Endothelial cell of umbilical vein (primary cell): ENCODE results near the gene TUBA1A. TPM values are rescaled to one million over a fixed set of nuclear protein-coding genes. Genes with fewer than 3 reads are reported as not detected.
"Not testable (repeated sequence)": the region's sequence is repeated elsewhere in the genome, so short reads cannot be mapped to it uniquely, and the experiment has no call there.

Experiments
- BruUV-seq: library from RNA; stranded (reverse); fragments of 400-500 nt; replicated peaks from 2 replicates; lab custom pipeline; 2021; lab: Mats Ljungman, UMichigan
- CTCF ChIA-PET: fragments of 300-600, 350-600 bp; sonication (Branson Sonifier 250); formaldehyde crosslinking; loops from one replicate; lab custom pipeline; 2021; ENCODE audit warnings: antibody characterized with exemption, inconsistent platforms; lab: Charles Lee
- POLR2A ChIA-PET: fragments of 300-600, 350-600 bp; sonication (Branson Sonifier 250); formaldehyde crosslinking; loops from one replicate; lab custom pipeline; 2021; ENCODE audit warnings: antibody characterized with exemption, inconsistent platforms; lab: Charles Lee
- DNase-seq: peaks from one replicate; pipeline ENCODE4 v3.0.0-alpha.2; 2011; ENCODE audit warnings: low read depth, low spot score
- FAIRE-seq: peaks from 2 replicates; lab custom pipeline; 2011; peaks lifted over from hg19 to GRCh38; lab: Jason Lieb, UNC
- H2AFZ ChIP-seq: 2 replicates; pipeline ENCODE4 v1.6.0; 2012; ENCODE audit warnings: low read depth, low read length, control low read depth, inconsistent platforms
- H3K27ac ChIP-seq: 2 replicates; pipeline ENCODE4 v1.5.1; 2011; ENCODE audit warnings: low read depth, mild to moderate bottlenecking, control low read depth, low read length, moderate library complexity; ENCODE audit not compliant: insufficient read depth
- H3K27me3 ChIP-seq, 2 experiments: 2 replicates each; pipeline versions ENCODE4 v1.6.0 to v1.6.1; 2011; ENCODE audit warnings: low read length in 2 of 2, mixed read lengths in 1 of 2; ENCODE audit not compliant: control insufficient read depth in 2 of 2, insufficient read depth in 2 of 2
- H3K36me3 ChIP-seq, 2 experiments: 2 replicates in 1 of 2; 3 replicates in 1 of 2; pipeline ENCODE4 v1.5.1; 2011; ENCODE audit warnings: low read length in 2 of 2, mild to moderate bottlenecking in 1 of 2, moderate library complexity in 1 of 2; ENCODE audit not compliant: control insufficient read depth in 2 of 2, insufficient read depth in 2 of 2; ENCODE audit errors: extremely low read depth in 1 of 2
- H3K4me1 ChIP-seq: 3 replicates; pipeline ENCODE4 v1.5.1; 2011; ENCODE audit warnings: mild to moderate bottlenecking, low read length; ENCODE audit not compliant: control insufficient read depth, insufficient read depth; ENCODE audit errors: extremely low read depth
- H3K4me2 ChIP-seq: 2 replicates; pipeline ENCODE4 v1.6.1; 2011; ENCODE audit warnings: low read length, control low read depth, mixed read lengths; ENCODE audit not compliant: insufficient read depth
- H3K4me3 ChIP-seq, 3 experiments: fragments of 200-600 bp in 1 of 3; sonication (generic), shearing (Covaris generic) in 1 of 3; replicated peaks in 1 of 3; 2 replicates each; pipeline ENCODE4 v1.5.1; 2011 to 2016; ENCODE audit warnings: control low read depth in 3 of 3, low read length in 3 of 3, mild to moderate bottlenecking in 2 of 3, inconsistent platforms in 1 of 3, low read depth in 1 of 3, moderate library complexity in 1 of 3; ENCODE audit not compliant: insufficient read depth in 1 of 3
- H3K79me2 ChIP-seq: 2 replicates; pipeline ENCODE4 v1.6.0; 2012; ENCODE audit warnings: low read length, inconsistent platforms; ENCODE audit not compliant: control insufficient read depth, insufficient read depth
- H3K9ac ChIP-seq: replicated peaks from 2 replicates; pipeline ENCODE3; 2011; ENCODE audit warnings: low read length, control low read depth; ENCODE audit not compliant: insufficient read depth; ENCODE audit errors: extremely low read depth
- H3K9me1 ChIP-seq: replicated peaks from 3 replicates; pipeline ENCODE4 v1.6.0; 2011; ENCODE audit warnings: mild to moderate bottlenecking, low read length; ENCODE audit not compliant: control insufficient read depth, insufficient read depth; ENCODE audit errors: extremely low read depth
- H3K9me3 ChIP-seq: replicated peaks from 2 replicates; pipeline ENCODE4 v1.5.1; 2012; ENCODE audit warnings: low read length, inconsistent platforms; ENCODE audit not compliant: control insufficient read depth, insufficient read depth
- H4K20me1 ChIP-seq: replicated peaks from 2 replicates; pipeline ENCODE3; 2011; ENCODE audit warnings: mild to moderate bottlenecking, low read length; ENCODE audit not compliant: control insufficient read depth, insufficient read depth; ENCODE audit errors: extremely low read depth
- CTCF ChIP-seq, 2 donors: IDR thresholded peaks; 1 replicate in 1 of 2; 2 replicates in 1 of 2; pipeline ENCODE4 v1.5.1; 2011; ENCODE audit warnings: low read length in 2 of 2, mild to moderate bottlenecking in 2 of 2, moderate library complexity in 2 of 2, control low read depth in 1 of 2, inconsistent platforms in 1 of 2, low read depth in 1 of 2; ENCODE audit not compliant: insufficient read depth in 1 of 2; ENCODE audit errors: extremely low read depth in 1 of 2
- EZH2 ChIP-seq: IDR thresholded peaks from 2 replicates; pipeline ENCODE4 v1.6.1; 2012; ENCODE audit warnings: borderline replicate concordance, low read depth, mild to moderate bottlenecking, moderate library complexity, low read length, inconsistent platforms; ENCODE audit not compliant: severe bottlenecking
- FOS ChIP-seq: IDR thresholded peaks from 2 replicates; pipeline ENCODE4 v1.6.1; 2011; ENCODE audit warnings: mild to moderate bottlenecking, low read length, moderate library complexity, borderline replicate concordance; ENCODE audit not compliant: insufficient read depth
- GATA2 ChIP-seq: IDR thresholded peaks from 2 replicates; pipeline ENCODE4 v1.7.0; 2011; ENCODE audit warnings: low read depth, mild to moderate bottlenecking, moderate library complexity, mixed read lengths, low read length; ENCODE audit not compliant: insufficient read length, insufficient read depth
- JUN ChIP-seq: IDR thresholded peaks from 2 replicates; pipeline ENCODE4 v1.6.1; 2011; ENCODE audit warnings: borderline replicate concordance, low read depth; ENCODE audit not compliant: insufficient read length, insufficient read depth
- MYC ChIP-seq: IDR thresholded peaks from one replicate; pipeline ENCODE4 v1.6.1; 2011; ENCODE audit warnings: mild to moderate bottlenecking, low read depth, low read length
- POLR2A ChIP-seq: IDR thresholded peaks from 2 replicates; pipeline ENCODE4 v1.6.1; 2012; ENCODE audit warnings: low read depth, mild to moderate bottlenecking, control low read depth, low read length
- POLR2AphosphoS5 ChIP-seq: IDR thresholded peaks from 2 replicates; pipeline ENCODE4 v1.6.1; 2012; ENCODE audit warnings: low read depth, mild to moderate bottlenecking, control low read depth, low read length, moderate library complexity; ENCODE audit not compliant: insufficient read depth
- dilution Hi-C: fragments of 300-500 bp; cut with MboI; formaldehyde crosslinking; loops from one replicate; pipeline ENCODE4 v1.15.0; 2019; ENCODE audit warnings: low sequenced_read_pairs; ENCODE audit not compliant: extremely low pct_ligation_motif_present
- intact Hi-C: fragments of 100-400 bp; cut with micrococcal nuclease; formaldehyde crosslinking; loops from one replicate; pipeline ENCODE4 v1.10.0; 2022
- polyA plus RNA-seq, 4 experiments: library from polyadenylated mRNA; depleted of rRNA in 3 of 4; stranded (reverse) in 3 of 4; unstranded in 1 of 4; fragments of >200 nt; gene quantifications; 2 replicates each; pipeline versions ENCODE4 v1.2.1 to v1.2.3, GENCODE V29; 2011 to 2012; ENCODE audit warnings: missing spikeins in 1 of 4
- total RNA-seq: library from RNA; stranded (reverse); gene quantifications from 2 replicates; pipeline ENCODE4 v1.2.3, GENCODE V29; 2021
- TF ChIP-seq, protein P1 (sequence below): IDR thresholded peaks from 2 replicates; pipeline ENCODE4 v1.6.1; 2011; ENCODE audit not compliant: insufficient read depth, insufficient read length

The TUBA1A gene
- total and polyA plus RNA-seq, 2 donors (not counting 3 experiments of a cell fraction or from before 2014, with no cell fraction given): 740 to 2,429 TPM

DNA sequence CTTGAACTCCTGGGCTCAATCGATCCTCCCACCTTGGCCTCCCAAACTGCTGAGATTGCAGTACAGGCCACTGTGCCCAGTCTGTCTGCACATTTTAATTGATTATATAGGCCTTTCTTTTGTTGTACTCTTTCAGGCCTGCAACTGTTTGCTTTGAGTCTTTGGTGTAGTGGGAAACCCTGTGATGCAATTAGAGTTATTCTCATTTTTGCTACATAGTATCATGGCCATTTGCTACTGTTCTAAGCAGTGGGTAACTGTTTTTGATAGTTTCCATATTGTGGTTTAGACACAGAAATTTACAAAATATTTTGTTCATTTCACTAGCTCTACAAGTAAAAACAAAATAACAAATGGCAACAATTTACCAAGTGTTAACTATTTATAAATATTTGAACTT, 51.4 kb downstream of the TUBA1A start:
- no peaks in the 10 kb centered on the region for H3K36me3 ChIP-seq
- no peak for DNase-seq
- dilution Hi-C loops: no loop called here
- H3K9me1 ChIP-seq: no peaks in the 10 kb centered on the region
- ChIA-PET CTCF (interaction anchor here (1.3 kb wide), 2 partner anchors 93 to 141 kb away, joined by 3 read pairs; no protein-coding TSS in a partner anchor), POLR2A (no interaction called here)
- no peak overlapping the region for H3K4me2 ChIP-seq
- TF ChIP-seq, protein P1, sequence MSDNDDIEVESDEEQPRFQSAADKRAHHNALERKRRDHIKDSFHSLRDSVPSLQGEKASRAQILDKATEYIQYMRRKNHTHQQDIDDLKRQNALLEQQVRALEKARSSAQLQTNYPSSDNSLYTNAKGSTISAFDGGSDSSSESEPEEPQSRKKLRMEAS: no peak
- TF ChIP-seq FOS (no peak), POLR2A (no peak), POLR2AphosphoS5 (no peak), CTCF (IDR thresholded peaks at IDR 0.05; ENCODE audit: extremely low read depth in 1 of 2, insufficient read depth in 1 of 2, low read depth in 1 of 2, low read length in 2 of 2) (no peak), MYC (no peak), GATA2 (no peak), JUN (no peak), EZH2 (no peak)
- no peaks in the 10 kb centered on the region for H4K20me1 ChIP-seq
- FAIRE-seq: no peak
- H3K4me1 ChIP-seq: peaks cover under 1% of the 10 kb centered on the region
- H3K9ac ChIP-seq: no peak overlapping the region
- no peaks in the 10 kb centered on the region for H3K27me3 ChIP-seq
- H3K79me2 ChIP-seq: no peaks in the 10 kb centered on the region
- no peak overlapping the region for H3K27ac ChIP-seq
- intact Hi-C loops: no loop called here
- H3K9me3 ChIP-seq: no peaks in the 10 kb centered on the region
- no peak overlapping the region for H3K4me3 ChIP-seq
- no TSS peak for BruUV-seq
- H2AFZ ChIP-seq: no peak overlapping the region

- H4K20me1 ChIP-seq, CTCF ChIA-PET, H3K4me1 ChIP-seq, H3K27me3 ChIP-seq, DNase-seq, H3K27ac ChIP-seq, H2AFZ ChIP-seq, H3K4me3 ChIP-seq, BruUV-seq, H3K9ac ChIP-seq, intact Hi-C loops, H3K4me2 ChIP-seq, FAIRE-seq, POLR2A ChIA-PET, H3K36me3 ChIP-seq, H3K9me1 ChIP-seq, H3K79me2 ChIP-seq, H3K9me3 ChIP-seq, dilution Hi-C loops: not testable (repeated sequence)
Measured at GRCh38 chr12:49136997-49137396, 51.9 kb downstream of the TUBA1A start.
